H1 (cell line): ENCODE results near the gene SH2D7. TPM values are rescaled to one million over a fixed set of nuclear protein-coding genes. Genes with fewer than 3 reads are reported as not detected.

Experiments used
- EGR1 ChIP-seq: IDR thresholded peaks from 2 replicates; pipeline ENCODE4 v1.6.1; 2011; ENCODE audit warnings: low read depth, low read length, borderline replicate concordance
- JUND ChIP-seq: IDR thresholded peaks from 2 replicates; pipeline ENCODE4 v1.6.1; 2011; ENCODE audit warnings: mild to moderate bottlenecking, improper control_type of control experiment, low read length
- NANOG ChIP-seq: IDR thresholded peaks from 2 replicates; pipeline ENCODE4 v1.6.1; 2011; ENCODE audit warnings: low read length, low read depth, mild to moderate bottlenecking, inconsistent platforms; ENCODE audit not compliant: insufficient read depth, poor library complexity, severe bottlenecking
- polyA plus RNA-seq, 7 experiments: library from polyadenylated mRNA; depleted of rRNA in 3 of 7; stranded (reverse) in 5 of 7; unstranded in 2 of 7; fragments of >200 nt in 5 of 7; fragments of 200-250 nt in 2 of 7; gene quantifications; 1 replicate in 5 of 7; 2 replicates in 1 of 7; 4 replicates in 1 of 7; pipeline versions ENCODE4 v1.2.1 to v1.2.3, GENCODE V29; 2011 to 2013; ENCODE audit warnings: missing spikeins in 2 of 7, mixed read lengths in 2 of 7
- total RNA-seq: library from RNA; stranded (reverse); fragmentation: NEBNext Ultra II Directional; extraction: Animal tissue kit (Norgen Biotek cat#: 25700); gene quantifications from 2 replicates; pipeline ENCODE4 v1.2.1, GENCODE V29; 2021
- TF ChIP-seq, protein P1 (sequence below): fragments of 300-600 bp; sonication (generic); IDR thresholded peaks from 2 replicates; pipeline ENCODE4 v1.7.1; 2012; ENCODE audit warnings: low read length, moderate library complexity, mild to moderate bottlenecking, inconsistent platforms; ENCODE audit not compliant: insufficient replicate concordance

SH2D7 gene
- total and polyA plus RNA-seq, 2 of the 8 experiments (the other 6 are each of a cell fraction or from before 2014, with no cell fraction given) = not detected

GRCh38 chr15:78104566-78105475 lies 12.5 kb downstream of the SH2D7 start (continued):
- TF ChIP-seq, protein P1, sequence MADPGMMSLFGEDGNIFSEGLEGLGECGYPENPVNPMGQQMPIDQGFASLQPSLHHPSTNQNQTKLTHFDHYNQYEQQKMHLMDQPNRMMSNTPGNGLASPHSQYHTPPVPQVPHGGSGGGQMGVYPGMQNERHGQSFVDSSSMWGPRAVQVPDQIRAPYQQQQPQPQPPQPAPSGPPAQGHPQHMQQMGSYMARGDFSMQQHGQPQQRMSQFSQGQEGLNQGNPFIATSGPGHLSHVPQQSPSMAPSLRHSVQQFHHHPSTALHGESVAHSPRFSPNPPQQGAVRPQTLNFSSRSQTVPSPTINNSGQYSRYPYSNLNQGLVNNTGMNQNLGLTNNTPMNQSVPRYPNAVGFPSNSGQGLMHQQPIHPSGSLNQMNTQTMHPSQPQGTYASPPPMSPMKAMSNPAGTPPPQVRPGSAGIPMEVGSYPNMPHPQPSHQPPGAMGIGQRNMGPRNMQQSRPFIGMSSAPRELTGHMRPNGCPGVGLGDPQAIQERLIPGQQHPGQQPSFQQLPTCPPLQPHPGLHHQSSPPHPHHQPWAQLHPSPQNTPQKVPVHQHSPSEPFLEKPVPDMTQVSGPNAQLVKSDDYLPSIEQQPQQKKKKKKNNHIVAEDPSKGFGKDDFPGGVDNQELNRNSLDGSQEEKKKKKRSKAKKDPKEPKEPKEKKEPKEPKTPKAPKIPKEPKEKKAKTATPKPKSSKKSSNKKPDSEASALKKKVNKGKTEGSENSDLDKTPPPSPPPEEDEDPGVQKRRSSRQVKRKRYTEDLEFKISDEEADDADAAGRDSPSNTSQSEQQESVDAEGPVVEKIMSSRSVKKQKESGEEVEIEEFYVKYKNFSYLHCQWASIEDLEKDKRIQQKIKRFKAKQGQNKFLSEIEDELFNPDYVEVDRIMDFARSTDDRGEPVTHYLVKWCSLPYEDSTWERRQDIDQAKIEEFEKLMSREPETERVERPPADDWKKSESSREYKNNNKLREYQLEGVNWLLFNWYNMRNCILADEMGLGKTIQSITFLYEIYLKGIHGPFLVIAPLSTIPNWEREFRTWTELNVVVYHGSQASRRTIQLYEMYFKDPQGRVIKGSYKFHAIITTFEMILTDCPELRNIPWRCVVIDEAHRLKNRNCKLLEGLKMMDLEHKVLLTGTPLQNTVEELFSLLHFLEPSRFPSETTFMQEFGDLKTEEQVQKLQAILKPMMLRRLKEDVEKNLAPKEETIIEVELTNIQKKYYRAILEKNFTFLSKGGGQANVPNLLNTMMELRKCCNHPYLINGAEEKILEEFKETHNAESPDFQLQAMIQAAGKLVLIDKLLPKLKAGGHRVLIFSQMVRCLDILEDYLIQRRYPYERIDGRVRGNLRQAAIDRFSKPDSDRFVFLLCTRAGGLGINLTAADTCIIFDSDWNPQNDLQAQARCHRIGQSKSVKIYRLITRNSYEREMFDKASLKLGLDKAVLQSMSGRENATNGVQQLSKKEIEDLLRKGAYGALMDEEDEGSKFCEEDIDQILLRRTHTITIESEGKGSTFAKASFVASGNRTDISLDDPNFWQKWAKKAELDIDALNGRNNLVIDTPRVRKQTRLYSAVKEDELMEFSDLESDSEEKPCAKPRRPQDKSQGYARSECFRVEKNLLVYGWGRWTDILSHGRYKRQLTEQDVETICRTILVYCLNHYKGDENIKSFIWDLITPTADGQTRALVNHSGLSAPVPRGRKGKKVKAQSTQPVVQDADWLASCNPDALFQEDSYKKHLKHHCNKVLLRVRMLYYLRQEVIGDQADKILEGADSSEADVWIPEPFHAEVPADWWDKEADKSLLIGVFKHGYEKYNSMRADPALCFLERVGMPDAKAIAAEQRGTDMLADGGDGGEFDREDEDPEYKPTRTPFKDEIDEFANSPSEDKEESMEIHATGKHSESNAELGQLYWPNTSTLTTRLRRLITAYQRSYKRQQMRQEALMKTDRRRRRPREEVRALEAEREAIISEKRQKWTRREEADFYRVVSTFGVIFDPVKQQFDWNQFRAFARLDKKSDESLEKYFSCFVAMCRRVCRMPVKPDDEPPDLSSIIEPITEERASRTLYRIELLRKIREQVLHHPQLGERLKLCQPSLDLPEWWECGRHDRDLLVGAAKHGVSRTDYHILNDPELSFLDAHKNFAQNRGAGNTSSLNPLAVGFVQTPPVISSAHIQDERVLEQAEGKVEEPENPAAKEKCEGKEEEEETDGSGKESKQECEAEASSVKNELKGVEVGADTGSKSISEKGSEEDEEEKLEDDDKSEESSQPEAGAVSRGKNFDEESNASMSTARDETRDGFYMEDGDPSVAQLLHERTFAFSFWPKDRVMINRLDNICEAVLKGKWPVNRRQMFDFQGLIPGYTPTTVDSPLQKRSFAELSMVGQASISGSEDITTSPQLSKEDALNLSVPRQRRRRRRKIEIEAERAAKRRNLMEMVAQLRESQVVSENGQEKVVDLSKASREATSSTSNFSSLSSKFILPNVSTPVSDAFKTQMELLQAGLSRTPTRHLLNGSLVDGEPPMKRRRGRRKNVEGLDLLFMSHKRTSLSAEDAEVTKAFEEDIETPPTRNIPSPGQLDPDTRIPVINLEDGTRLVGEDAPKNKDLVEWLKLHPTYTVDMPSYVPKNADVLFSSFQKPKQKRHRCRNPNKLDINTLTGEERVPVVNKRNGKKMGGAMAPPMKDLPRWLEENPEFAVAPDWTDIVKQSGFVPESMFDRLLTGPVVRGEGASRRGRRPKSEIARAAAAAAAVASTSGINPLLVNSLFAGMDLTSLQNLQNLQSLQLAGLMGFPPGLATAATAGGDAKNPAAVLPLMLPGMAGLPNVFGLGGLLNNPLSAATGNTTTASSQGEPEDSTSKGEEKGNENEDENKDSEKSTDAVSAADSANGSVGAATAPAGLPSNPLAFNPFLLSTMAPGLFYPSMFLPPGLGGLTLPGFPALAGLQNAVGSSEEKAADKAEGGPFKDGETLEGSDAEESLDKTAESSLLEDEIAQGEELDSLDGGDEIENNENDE = no peak
- no peak for TF ChIP-seq EGR1
- no peak for TF ChIP-seq JUND
- no peak for TF ChIP-seq NANOG
